Bronchial epithelial cell (primary cell): ENCODE results near the gene CCDC63. TPM values are rescaled to one million over a fixed set of nuclear protein-coding genes. Genes with fewer than 3 reads are reported as not detected.

Experiments
- DNase-seq: peaks from one replicate; pipeline ENCODE4 v3.0.0-alpha.2; 2010; ENCODE audit warnings: low read depth
- FAIRE-seq: peaks from 2 replicates; lab custom pipeline; 2011; peaks lifted over from hg19 to GRCh38; lab: Jason Lieb, UNC
- H3K27me3 ChIP-seq: 2 replicates; pipeline ENCODE4 v1.5.1; 2011; ENCODE audit warnings: low read length; ENCODE audit not compliant: control insufficient read depth, insufficient read depth
- H3K36me3 ChIP-seq: 2 replicates; pipeline ENCODE4 v1.5.1; 2011; ENCODE audit warnings: low read length; ENCODE audit not compliant: control insufficient read depth, insufficient read depth
- H3K4me3 ChIP-seq: 2 replicates; pipeline ENCODE4 v1.5.1; 2011; ENCODE audit warnings: mild to moderate bottlenecking, low read depth, low read length, control low read depth
- CTCF ChIP-seq: IDR thresholded peaks from 2 replicates; pipeline ENCODE4 v1.5.1; 2011; ENCODE audit warnings: mild to moderate bottlenecking, moderate library complexity, low read length, control low read depth, inconsistent platforms; ENCODE audit not compliant: insufficient read depth, severe bottlenecking
- total RNA-seq: library from RNA; depleted of rRNA; stranded (reverse); fragments of >200 nt; gene quantifications from 2 replicates; pipeline ENCODE4 v1.2.1, GENCODE V29; 2014

Gene CCDC63
- total RNA-seq, 1 donor from 2014 or later = not detected

GRCh38 chr12:110908377-110909152 is 61.8 kb downstream of the CCDC63 start:
- TF ChIP-seq CTCF = no peak
- FAIRE-seq = no peak

GRCh38 chr12:110912263-110912662 is 65.5 kb downstream of the CCDC63 start:
- no peak overlapping the region for H3K4me3 ChIP-seq
- H3K36me3 ChIP-seq = no peaks in the 10 kb centered on the region
- TF ChIP-seq CTCF = no peak
- FAIRE-seq = no peak
- H3K27me3 ChIP-seq = no peaks in the 10 kb centered on the region
- no peak for DNase-seq

More at GRCh38 chr12:110908377-110909152, 61.8 kb downstream of the CCDC63 start:
- Histone ChIP-seq H3K36me3 (no peaks in the 10 kb centered on the region), H3K4me3 (no peak overlapping the region), H3K27me3 (no peaks in the 10 kb centered on the region)
- DNase-seq = peak; percentile 60

- TF ChIP-seq CTCF = no peak
- no peak for FAIRE-seq
- DNase-seq = no peak
- H3K36me3 ChIP-seq = no peaks in the 10 kb centered on the region
- no peaks in the 10 kb centered on the region for H3K27me3 ChIP-seq
- no peak overlapping the region for H3K4me3 ChIP-seq
These were observed 66.6 kb downstream of the CCDC63 start for GRCh38 chr12:110913119-110914056.

GRCh38 chr12:110916295-110916875 is 69.6 kb downstream of the CCDC63 start:
- Histone ChIP-seq H3K27me3 (no peaks in the 10 kb centered on the region), H3K36me3 (no peaks in the 10 kb centered on the region), H3K4me3 (no peak overlapping the region)
- FAIRE-seq = no peak
- DNase-seq = peak; percentile 67
- no peak for TF ChIP-seq CTCF

GRCh38 chr12:110917467-110917866 is 70.7 kb downstream of the CCDC63 start:
- H3K36me3 ChIP-seq = no peaks in the 10 kb centered on the region
- DNase-seq (peak; percentile 95), FAIRE-seq (peak; percentile 60)
- H3K4me3 ChIP-seq = no peak overlapping the region
- no peaks in the 10 kb centered on the region for H3K27me3 ChIP-seq
- TF ChIP-seq CTCF = no peak
